Prostate gland (tissue), 1 donor: ENCODE measurements around the gene B4GALNT3.

Source experiments
- POLR2A ChIP-seq: fragments of 450-650 bp; IDR thresholded peaks from one replicate; pipeline ENCODE4 v1.6.1; 2016; ENCODE audit warnings: antibody characterized with exemption, mild to moderate bottlenecking
- POLR2AphosphoS5 ChIP-seq: sonication (generic); formaldehyde crosslinking; IDR thresholded peaks from one replicate; pipeline ENCODE4 v1.6.1; 2017; ENCODE audit warnings: antibody characterized with exemption

DNA sequence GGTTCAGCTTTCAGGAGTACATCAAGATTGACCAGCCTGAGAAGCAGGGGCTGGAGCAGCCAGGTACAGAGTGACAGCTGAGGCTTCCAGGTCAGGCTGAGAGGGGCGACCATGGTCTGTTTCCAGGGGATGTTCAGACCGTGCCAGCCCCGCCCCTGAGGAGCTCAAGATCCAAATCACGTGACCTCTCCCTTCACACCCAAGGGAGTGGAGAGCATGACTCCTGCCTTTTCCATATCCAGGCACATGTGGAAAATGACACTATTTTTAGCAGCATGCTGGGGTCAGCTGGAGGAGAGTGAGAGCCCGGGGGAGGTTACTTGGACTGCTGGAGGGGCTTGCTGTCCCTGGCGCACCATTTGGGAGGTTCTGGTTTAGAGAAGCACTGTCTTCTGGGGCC is 92.7 kb downstream of the B4GALNT3 start:
- TF ChIP-seq POLR2A (no peak), POLR2AphosphoS5 (no peak)
